Stimulated activated naive CD8-positive, alpha-beta T cell treated with anti-CD3 and anti-CD28 coated beads, Interleukin-15, Interleukin-2, amounts not matched to agents 100 U/mL and 50 U/mL, for 24 hours (primary cell): Measurements from ENCODE around the gene MPO.

Experiments used
- ATAC-seq: fragments of 150-1000 bp; cut with Tn5 transposase; one replicate; pipeline ENCODE4 v1.10.0; 2021
- DNase-seq: peaks from one replicate; pipeline ENCODE4 v3.0.0; 2021

MPO gene, protein sequence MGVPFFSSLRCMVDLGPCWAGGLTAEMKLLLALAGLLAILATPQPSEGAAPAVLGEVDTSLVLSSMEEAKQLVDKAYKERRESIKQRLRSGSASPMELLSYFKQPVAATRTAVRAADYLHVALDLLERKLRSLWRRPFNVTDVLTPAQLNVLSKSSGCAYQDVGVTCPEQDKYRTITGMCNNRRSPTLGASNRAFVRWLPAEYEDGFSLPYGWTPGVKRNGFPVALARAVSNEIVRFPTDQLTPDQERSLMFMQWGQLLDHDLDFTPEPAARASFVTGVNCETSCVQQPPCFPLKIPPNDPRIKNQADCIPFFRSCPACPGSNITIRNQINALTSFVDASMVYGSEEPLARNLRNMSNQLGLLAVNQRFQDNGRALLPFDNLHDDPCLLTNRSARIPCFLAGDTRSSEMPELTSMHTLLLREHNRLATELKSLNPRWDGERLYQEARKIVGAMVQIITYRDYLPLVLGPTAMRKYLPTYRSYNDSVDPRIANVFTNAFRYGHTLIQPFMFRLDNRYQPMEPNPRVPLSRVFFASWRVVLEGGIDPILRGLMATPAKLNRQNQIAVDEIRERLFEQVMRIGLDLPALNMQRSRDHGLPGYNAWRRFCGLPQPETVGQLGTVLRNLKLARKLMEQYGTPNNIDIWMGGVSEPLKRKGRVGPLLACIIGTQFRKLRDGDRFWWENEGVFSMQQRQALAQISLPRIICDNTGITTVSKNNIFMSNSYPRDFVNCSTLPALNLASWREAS

DNA sequence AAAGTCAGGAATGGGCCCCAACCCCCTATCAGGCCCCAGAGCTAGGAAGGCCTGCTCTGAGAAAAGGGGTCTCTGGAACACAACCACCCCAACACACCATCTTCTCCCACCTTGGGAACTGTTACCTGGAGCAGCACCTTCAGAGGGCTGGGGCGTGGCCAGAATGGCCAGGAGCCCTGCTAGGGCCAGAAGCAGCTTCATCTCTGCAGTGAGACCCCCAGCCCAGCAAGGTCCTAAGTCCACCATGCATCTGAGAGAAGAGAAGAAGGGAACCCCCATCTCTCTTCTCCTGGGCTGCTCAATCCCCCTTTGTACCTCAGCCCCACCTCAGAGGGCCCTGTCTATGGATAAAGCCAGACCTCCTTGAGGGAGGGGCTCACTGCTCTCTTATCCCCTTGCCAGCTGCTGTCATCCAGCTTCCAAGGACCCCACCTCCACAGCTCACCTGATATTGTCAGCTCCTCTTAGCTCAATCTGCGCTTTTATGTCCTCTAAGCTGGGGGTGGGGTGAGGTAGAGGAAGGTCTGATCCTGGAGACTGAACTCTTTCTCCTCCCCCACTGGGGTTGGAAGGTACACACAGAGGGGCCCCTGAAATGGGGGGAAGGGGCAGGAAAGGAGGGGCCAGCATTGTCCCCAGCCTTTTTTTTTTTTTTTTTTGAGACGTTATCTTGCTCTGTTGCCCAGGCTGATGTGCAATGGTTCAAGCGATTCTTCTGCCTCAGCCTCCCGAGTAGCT lies at the start of gene MPO:
Gene MPO (minus strand): TSS at position 456 of the 738 bp plus-strand sequence. CDS start 177 bp downstream, at position 279.
- ATAC-seq = no peak
- no peak for DNase-seq

DNA sequence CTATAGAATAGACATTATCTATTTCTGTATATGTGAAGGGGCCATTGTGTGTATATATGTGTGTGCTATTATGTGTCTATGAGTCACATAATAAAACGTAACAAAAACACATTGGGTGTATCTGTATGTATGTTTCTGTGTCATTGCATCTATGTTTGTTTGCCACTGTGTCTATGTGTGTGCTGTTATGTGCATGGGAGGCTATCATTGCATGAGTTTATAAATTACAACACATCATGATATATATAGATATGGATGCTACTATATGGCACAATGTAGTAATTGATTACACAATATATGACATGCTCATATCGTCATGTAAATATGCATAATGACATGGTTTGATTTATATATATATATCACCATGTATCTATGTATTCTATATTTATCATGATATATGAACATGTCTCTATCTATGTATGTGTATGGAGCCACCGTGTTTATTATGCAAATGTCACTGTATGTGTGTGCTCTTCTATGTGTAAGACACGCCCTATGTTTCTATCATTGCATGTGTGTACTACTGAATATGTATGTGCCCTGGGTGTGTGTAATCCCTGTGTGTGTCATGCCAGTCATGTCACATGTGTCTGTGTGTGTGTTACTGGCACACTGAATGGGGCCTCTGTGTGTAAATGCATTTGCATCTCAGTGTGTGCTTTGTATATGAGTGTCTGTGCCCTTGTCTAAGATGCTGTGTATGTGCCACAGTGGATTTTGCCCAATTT lies 49.2 kb upstream of the MPO start:
- peak; percentile 36 for ATAC-seq
- DNase-seq = peak; percentile 70

DNA sequence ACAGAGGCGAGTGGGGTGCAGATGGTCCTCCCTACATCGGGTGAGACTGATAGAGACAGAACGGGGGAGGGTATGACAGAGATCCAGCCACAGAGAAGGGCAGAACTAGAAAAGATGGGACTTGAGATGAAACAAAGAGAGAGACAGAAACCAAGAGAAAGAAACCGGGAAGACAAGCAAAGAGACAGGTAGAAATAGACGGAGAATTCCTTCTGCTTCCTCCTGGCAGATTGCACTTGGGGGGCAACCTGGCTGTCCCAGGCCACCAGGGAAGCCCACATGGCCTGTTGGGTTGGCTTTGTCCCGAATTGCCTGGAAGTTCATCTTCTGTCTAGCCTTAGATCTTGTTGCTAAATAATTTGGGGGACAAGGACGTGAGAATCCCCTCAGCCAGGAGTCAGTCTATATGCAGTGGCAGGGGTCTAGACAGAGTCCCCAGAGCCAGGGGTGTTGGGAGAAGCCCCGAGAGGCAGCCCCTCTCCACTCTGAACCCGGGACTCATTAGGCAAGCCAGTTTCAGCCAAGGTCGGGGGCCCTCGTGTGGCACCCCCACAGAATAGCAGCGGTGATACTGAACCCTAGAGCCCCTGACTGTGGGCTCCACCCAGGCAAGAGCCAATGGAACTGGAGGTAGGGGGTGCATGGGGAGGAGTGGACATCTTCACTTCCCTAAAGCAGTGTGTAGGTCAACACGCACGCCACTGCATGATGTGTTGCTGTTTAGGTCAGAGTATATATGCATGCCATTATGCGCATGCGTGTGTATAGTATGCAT lies 48.5 kb upstream of the MPO start:
- DNase-seq = peak; percentile 92
- peak; percentile 48 for ATAC-seq

DNA sequence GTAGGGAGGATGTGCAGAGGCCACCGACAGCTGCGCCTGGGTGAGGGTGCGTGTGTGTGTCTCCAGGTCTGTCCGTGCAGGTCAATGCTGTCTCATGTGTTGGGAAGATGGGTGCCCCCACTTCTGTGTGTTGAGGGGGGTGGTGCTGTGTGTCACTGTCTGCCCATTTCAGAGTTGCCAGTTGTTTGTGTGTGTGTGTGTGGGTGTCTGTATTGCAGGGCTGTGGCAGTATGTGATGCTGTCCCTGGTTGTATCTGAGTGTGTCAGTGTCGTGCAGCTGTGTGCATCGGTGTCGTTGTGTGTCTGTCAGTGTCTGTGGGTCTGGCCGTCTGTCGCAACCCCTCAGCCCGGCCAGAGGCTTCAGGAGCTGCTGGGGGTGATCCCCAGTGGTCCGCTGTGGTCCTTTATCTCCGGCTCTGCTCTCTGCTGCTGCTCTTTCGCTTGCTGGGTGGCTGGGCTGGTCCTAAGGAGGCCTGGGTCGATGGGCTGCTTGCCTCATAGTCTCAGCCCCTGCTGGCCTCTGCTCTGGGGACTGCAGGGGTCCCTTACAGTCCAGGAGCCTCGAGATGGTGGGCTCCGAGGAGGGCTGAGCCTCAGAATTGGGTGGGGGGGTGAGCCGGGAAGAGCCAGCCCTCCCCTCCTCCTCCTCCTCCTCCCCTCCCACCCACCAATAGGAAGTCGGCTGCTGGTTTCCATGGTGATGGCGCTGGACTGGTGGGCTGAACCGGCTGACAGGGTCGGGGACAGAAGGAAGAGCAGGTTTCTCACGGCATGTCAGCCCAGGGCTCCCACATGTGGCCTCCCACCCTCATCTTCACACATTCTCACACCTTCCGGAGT lies 47.7 kb upstream of the MPO start, which contains the start of gene TSPOAP1:
Gene TSPOAP1 (minus strand): TSS at position 601 of the 840 bp plus-strand sequence. CDS start 875 bp downstream, outside the sequence.
- ATAC-seq = no peak
- peak; percentile 89 for DNase-seq

DNA sequence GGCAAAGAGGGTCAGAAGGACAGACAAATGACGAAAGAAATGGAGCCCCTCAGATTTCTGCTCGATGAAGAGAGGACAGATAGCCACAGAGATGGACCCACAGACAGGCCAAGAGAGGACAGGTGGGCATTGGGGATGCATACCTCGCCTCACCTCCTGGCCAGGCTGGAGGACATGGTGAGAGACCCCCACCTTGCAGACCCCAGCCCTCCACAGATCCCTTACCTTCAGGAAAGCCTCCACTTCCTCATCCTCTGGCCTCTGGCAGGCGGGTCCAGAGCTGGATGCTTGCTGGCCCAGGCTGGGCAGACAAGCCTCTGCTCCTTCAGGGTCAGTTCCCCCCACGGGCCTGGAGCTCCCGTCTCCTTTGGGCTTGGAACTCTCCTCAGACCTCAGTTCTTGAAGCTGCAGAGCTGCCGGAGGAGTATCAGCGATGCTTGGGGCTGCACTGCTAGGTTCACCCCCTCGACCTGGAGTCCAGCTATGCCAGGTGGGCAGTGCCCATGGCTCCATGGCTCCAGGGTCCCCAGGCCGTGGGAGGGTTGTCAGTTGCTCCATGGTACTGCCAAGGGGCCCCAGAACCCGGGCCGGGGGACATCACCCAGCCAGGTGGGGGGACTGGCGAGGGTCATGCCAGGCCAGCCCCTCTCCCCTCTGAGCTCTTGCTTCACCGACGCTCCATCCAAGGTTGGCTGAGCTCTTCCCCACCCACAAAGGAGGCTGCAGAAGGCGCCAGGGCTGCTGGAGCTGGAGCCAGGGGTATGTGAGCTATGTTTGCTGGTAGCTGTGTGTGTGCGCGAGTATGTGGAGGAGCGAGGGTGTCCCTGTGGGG lies 46.8 kb upstream of the MPO start:
- ATAC-seq (no peak), DNase-seq (no peak)

DNA sequence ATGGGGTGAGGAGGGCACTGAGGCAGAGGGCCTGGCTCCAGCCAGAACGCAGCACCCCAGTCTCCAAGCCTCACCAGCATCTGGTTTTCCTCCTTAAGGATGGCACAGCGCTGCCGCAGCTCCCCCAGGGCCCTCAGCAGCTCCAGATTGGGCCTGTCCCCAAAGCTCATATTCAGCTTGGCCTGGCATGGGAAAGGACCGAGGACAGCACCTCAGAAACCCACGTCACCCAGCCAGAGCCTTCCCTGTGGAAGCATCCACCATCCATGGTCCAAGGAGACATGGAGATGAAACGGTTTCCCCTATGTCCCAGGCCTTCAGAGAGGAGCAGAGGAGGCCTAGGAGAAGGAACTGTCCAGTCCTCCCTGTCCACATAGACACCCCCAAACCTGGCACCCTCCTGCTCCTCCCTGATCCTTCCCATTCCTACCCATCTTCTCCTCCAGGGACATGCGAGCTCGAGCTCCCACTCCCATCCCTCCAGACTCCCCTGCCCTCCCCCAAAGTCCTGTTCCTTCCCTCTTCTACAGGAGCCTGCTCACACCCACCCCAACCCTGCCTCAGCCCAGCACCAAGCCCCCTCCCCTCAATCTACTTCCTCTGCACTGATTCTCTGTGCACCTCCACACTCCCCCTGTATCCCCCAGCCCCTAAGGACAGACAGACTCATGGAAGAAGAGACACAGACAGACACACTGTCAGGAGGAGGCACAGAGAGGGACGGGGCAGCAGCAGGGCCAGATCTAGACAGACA lies 46.1 kb upstream of the MPO start:
- DNase-seq (no peak), ATAC-seq (no peak)

DNA sequence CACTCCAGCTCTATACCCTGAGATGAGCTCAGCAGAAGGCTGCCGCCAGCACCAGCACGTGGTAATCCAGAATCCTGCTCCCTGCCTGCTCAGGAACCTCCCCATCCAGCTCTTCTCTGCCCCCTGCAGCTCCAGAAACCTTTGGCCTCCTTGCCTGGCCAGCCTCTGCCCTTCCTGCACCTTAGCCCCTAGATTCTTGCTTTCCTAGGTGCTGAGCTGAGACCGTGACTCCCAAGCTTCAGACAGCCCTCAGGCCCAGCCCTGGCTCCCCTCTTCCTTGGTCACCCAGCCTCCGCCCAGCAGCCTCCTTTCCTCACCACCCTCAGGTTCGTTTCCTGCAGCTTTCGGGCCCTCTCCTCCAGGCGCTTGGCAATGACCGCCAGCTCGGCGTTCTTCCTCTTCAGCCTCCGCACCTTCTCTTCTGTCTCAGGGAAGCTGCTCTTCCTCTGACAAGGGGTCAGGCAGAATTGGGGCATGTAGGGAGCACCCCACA lies 45.3 kb upstream of the MPO start:
- ATAC-seq (no peak), DNase-seq (no peak)

DNA sequence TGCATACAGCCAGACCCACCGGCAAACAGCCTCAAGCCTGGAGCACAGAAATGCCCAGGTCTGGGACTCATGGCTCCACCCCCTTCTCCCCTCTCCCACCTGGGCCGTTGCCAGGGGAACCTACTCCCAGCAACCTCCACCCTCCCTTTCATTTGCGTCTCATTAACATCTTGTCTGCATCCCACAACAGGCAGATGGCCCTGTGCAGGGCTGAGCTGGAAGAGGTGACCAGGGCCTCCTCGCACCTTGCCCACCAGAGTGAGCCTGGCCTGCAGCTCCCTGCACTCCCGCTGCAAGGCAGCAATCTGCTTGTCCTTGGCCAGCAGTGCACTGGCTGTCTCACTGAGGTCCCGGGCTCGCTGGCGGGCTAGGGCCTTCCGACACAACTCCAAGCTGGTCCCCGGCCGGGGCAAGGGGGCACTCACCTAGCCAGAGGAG lies 44.6 kb upstream of the MPO start:
- ATAC-seq = no peak

DNA sequence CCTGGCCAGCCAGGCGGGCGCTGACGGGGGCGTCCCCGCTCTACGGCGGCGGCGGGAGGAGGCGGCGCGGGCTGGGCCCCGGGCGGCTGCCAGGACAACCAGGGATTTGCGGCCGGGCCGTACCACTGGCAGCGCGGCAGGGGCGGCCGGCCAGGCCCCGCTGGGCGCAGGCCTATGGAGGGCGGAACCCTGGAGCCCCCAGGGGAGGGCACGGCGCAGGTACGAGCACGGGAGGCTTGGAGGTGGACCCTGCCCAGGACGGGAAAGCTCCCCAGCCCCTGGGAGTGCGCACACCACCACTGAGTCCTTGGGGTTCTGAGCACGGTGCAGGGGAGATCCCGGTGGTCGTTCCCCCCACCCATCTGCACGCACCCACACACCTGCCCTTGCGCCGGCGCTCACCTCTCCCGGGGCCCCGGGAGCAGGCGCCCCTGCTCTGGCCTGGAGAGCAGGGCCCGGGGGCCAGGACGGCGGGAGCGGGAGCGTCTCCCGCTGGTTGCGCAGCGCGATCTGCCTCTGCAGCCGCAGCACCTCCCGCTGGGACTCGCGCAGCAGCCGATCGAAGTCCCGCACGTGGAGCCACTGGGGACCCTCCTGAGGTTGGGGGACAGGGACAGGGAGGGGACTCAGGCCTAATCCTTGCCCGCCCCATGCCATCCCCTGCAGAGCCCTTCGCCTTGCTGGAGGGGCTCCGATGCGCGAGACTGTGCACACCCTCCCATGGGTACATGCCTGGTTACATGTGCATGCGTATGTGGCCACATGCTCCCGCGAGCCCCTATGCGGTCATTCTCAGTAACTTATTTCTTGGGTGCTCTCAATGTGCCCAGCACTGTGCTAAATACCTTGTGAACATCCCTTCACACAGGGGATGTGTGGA lies 43.9 kb upstream of the MPO start:
- DNase-seq (no peak), ATAC-seq (no peak)

More for the DNA sequence above, 44.6 kb upstream of the MPO start:
- DNase-seq = no peak

DNA sequence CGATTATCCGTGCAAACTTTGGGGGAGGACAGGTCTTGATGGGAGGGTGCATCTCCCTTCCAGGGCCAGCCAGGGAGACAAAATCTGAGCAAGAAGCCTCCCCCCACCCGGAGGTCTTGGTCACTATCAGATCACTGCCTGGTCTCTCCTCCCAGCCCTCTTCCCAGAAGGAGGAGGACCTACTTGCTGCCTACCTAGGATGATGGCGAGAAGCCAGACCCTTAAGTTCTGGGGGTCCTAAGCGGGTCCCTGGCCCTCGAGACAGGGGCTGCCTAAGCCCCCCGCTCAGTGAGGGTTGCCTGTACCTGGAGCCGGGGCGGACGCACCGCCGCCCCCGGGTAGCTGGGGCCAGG lies 43.3 kb upstream of the MPO start:
- DNase-seq (no peak), ATAC-seq (no peak)

DNA sequence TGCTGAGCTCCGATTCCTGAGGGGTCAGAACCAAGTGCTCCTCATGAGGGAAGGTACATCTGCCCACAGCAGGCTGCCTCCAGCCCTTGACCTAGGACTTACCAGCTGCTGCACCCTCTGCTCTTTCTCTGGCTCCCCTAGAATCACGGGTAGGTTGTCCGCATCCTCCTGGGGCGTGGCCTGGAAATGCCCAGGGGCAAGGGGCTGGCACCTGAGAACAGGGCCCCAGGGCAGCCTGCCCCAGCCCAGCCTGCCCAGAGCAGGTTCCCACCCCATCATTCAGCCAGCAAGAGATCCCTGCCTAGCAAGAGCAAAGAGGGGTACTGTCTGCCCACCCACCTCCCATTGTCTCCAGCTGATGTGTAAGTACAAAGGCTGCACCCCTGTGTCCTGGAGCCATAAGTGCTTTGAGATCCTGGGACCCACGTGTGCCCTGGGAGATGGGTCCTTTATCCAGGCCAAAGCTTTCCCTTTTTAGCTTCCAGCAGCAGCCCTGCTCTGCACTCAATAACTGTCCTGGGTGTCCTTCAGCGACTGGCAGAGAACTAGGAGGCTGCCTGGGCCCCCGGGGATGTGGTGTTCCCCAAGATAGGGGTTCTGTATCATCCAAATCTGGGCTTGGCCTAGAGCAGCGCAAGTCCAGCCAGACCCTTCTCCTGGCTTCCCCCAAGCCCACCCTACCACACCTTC lies 42.8 kb upstream of the MPO start:
- no peak for ATAC-seq
- DNase-seq = no peak

DNA sequence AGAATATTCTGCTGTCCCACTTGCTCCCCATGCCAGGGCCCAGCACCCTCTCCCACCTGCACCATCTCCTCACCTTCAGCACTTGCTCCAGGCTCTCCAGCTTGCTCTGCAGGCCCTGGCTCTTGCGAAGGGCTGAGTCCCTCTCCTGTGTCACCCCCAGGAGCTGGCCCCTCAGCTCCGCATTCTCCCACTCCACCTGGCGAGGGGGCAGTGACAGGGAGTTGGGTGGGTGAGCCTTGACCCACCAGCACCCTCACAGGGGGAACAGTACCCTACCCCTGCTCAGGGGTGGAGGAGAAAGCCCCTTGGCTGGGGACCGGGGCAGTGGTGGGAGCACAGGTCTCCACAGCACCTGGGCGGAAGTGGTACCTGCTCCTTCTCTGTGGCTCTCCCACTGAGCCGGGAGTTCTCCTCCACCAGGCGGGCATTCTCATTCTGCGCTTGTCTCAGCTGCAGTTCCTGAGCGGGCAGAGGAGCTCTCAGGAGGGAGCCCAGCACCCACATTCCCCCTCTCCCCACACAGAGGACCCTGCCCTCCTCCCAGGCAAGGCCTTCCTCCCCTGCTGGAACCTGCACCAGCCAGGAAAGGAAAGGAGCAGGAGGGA lies 41.9 kb upstream of the MPO start:
- DNase-seq (no peak), ATAC-seq (no peak)

DNA sequence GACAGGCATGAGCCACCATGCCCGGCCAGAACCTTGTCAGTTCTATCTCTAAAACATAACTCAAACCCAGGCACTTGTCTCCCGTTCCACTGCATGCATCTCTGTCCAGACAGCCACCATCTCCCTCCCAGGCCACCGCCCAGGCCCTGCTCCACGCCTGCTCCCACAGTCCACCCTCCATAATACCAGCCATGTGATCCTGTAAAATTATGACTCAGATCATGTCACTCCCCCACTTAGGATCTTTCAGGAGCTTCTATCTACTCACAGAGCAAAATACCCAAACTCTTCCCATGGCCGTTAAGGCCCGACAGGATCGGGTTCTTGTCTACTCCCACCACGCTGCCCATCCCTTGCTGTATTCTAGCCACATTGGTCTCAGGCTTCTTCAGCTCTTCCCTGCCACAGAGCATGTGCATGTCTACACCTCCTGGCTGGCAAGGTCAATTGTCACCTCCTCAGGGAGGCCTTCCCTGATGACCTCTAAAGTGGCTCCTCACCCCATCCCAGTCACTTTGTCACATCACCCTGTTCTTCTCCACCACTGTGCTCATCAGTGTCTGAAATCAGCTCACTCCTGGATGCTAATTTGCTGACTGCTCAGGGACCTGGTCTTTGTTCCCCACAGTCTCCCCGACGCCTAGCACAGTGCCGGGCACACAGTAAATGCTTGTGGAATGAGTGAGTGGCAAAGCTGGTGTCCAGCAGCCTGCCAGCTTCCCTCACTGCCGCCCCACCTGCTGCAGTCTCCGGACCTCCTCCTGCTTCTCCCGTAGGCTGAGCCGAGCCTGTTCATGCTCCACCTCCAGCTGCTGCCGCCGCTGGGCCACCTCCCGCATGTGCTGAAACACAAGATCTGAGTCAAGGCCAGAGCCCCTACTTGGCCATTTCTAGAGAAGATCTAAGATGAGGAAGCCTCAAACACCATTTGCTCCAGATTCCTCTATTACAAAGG lies 41.1 kb upstream of the MPO start:
- DNase-seq = no peak

DNA sequence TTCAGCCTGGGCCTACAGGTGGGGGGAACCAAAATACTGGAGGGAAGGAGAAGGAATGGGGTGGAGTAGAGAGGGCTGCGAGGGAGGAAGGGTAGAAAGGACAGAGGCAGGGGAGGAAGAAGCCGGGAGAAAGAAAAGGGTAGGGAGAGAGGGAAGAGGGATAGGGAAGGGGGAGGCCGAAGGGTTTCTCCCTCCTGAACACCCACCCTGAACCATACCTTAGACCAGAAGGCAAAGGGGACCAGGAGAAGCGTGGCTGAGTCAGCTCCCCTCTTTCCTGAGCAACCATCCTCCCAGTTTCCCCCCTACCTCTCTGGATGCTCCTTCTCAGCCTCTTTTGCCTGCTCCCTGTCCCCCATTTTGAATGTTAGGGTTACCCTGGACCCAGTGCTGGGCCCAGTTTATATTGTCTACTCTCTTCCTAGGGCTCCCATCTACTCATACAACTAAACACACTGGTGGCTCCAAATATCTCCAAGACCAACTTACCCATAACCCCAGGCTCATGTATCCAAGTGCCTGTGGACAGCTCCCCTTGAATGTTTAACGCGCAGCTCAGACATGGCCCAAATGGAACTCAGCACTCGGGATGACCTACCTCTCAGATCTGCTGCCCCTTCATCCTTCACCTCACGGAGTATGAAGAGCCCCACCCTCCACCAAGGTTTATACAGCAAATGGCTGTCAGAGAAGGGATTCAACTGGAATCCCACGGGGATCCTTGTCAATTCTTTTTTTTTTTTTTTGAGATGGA lies 40.0 kb upstream of the MPO start:
- ATAC-seq = no peak
- DNase-seq = no peak

More for the DNA sequence above, 41.1 kb upstream of the MPO start:
- no peak for ATAC-seq
